Progenitor cell of endocrine pancreas (in vitro differentiated cells): ENCODE results near the gene ZNF398. TPM values are rescaled to one million over a fixed set of nuclear protein-coding genes. Genes with fewer than 3 reads are reported as not detected.
A peak's percentile ranks its signal among the peaks of the same experiment; 100 is the strongest.

ENCODE experiments used
- DNase-seq: peaks from one replicate; pipeline ENCODE4 v3.0.0; 2021; ENCODE audit warnings: low spot score; ENCODE audit not compliant: unreplicated experiment
- H3K27ac Mint-ChIP-seq: 2 replicates; pipeline ENCODE4 v1.8.0; 2021; ENCODE audit warnings: mild to moderate bottlenecking, moderate library complexity, mixed read lengths
- H3K27me3 Mint-ChIP-seq: 2 replicates; pipeline ENCODE4 v1.8.0; 2021; ENCODE audit warnings: mixed read lengths
- H3K36me3 Mint-ChIP-seq: 2 replicates; pipeline ENCODE4 v1.8.0; 2022; ENCODE audit warnings: mixed read lengths; ENCODE audit not compliant: insufficient read depth
- H3K4me1 Mint-ChIP-seq: 2 replicates; pipeline ENCODE4 v1.8.0; 2021; ENCODE audit warnings: low read depth, mixed read lengths
- H3K4me3 Mint-ChIP-seq: 2 replicates; pipeline ENCODE4 v1.8.0; 2021; ENCODE audit warnings: low read depth, mild to moderate bottlenecking, moderate library complexity, mixed read lengths
- H3K9me3 Mint-ChIP-seq: 2 replicates; pipeline ENCODE4 v1.8.0; 2021; ENCODE audit warnings: low read depth, mixed read lengths
- CTCF ChIP-seq: fragments of 200-600 bp; sonication (generic); IDR thresholded peaks from one replicate; pipeline ENCODE4 v1.5.0; 2021; ENCODE audit warnings: antibody characterized with exemption, mild to moderate bottlenecking; ENCODE audit not compliant: unreplicated experiment
- total RNA-seq: library from RNA; stranded (reverse); gene quantifications from 2 replicates; pipeline ENCODE4 v1.2.1, GENCODE V29; 2021

ZNF398 gene
- total RNA-seq, 1 donor from 2014 or later = 17.5 TPM

DNA sequence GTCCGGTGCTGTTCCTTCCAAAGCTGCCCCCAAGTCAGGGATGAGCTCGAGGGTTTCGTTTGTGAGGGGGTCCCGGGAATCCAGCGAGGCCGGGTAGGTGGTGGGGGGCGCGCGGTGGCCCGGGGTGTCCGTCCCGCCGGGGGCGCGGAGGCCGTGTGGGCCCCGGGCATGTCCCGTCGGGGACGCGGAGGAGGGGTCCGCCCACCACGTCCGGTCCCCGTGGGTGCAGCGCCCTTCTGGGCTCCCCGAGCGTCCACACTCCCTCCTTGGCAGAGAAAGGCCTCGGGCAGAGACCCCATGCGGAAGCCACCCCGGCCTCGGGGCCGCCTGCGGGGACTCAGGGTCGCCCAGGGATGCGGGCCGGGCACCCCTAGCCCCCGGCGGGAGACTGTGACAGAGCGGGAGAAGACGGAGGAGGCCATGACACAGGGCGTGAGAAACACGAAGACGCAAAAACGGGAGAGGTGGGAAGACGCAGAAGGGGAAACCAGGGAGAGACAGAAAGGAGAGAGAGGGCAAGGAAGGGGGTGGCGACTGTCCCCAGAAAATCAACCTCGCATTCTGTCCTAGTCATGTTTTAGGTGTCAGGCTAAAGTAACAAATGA, 20.5 kb upstream of the ZNF398 start:
- H3K4me3 Mint-ChIP-seq = peak overlapping the region; percentile 99
- H3K36me3 Mint-ChIP-seq = peaks cover 12% of the 10 kb centered on the region
- TF ChIP-seq CTCF = no peak
- peaks cover 17% of the 10 kb centered on the region for H3K4me1 Mint-ChIP-seq
- peak; percentile 28 for DNase-seq
- peaks cover 6% of the 10 kb centered on the region for H3K9me3 Mint-ChIP-seq
- H3K27ac Mint-ChIP-seq = peak overlapping the region; percentile 99
- no peaks in the 10 kb centered on the region for H3K27me3 Mint-ChIP-seq

GRCh38 chr7:149130572-149131198, 16.6 kb upstream of the ZNF398 start:
- Mint-ChIP-seq H3K9me3 (peaks cover 6% of the 10 kb centered on the region), H3K27me3 (no peaks in the 10 kb centered on the region), H3K36me3 (peaks cover 12% of the 10 kb centered on the region), H3K4me1 (peaks cover 9% of the 10 kb centered on the region), H3K27ac (no peak overlapping the region), H3K4me3 (no peak overlapping the region)
- TF ChIP-seq CTCF = no peak
- DNase-seq = no peak

DNA sequence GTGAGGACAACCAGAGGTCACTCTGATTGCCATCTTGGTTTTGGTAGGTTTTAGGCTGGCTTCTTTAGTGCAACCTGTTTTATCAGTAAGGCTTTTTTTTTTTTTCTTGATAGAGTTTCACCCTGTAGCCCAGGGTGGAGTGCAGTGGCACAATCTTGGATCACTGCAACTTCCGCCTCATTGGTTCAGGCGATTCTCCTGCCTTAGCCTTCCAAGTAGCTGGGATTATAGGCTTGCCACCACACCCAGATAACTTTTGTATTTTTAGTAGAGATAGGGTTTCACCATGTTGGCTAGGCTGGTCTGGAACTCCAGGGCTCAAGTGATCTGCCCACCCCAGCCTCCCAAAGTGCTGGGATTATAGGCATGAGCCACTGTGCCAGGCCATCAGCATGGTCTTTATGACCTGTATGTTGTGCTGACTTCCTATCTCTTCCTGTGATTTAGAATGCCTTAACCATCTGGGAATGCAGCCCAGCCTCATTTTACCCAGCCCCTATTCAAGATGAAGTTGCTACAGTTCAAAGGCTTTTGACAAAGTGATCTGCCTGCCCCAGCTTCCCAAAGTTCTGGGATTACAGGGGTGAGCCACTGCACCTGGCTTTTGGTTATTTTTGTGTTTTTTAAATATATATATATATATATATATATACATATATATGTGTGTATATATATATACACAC, 14.1 kb upstream of the ZNF398 start:
- peaks cover 11% of the 10 kb centered on the region for H3K36me3 Mint-ChIP-seq
- no peak for DNase-seq
- no peak for TF ChIP-seq CTCF
- no peak overlapping the region for H3K4me3 Mint-ChIP-seq
- peaks cover 6% of the 10 kb centered on the region for H3K9me3 Mint-ChIP-seq
- H3K27me3 Mint-ChIP-seq = no peaks in the 10 kb centered on the region
- H3K27ac Mint-ChIP-seq = no peak overlapping the region
- H3K4me1 Mint-ChIP-seq = peaks cover under 1% of the 10 kb centered on the region

DNA sequence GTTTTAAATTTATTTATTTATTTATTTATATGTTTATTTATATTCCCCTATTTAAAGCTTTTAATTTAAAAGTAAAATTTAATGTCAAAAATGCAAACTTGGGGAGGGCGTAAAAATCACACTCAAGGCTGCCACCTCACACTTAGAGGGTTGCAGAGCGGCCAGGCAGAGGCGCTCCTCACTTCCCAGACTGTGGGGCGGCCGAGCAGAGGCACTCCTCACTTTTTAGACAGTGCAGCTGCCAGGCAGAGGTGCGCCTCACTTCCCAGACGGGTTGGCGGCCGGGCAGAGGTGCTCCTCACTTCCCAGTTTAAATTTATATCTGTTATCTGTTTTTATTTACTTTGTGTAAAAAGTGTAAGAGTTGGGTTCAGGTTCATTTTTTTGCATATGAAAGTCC, 11.1 kb upstream of the ZNF398 start:
- no peaks in the 10 kb centered on the region for H3K27me3 Mint-ChIP-seq

More for the DNA sequence above, 11.1 kb upstream of the ZNF398 start:
- TF ChIP-seq CTCF = no peak
- no peaks in the 10 kb centered on the region for H3K9me3 Mint-ChIP-seq
- no peak for DNase-seq
- H3K4me1 Mint-ChIP-seq = no peaks in the 10 kb centered on the region
- H3K36me3 Mint-ChIP-seq = peaks cover 3% of the 10 kb centered on the region
- no peak overlapping the region for H3K27ac Mint-ChIP-seq
- H3K4me3 Mint-ChIP-seq = no peak overlapping the region
